ENCODE data around the gene OAS1.

Gene OAS1

DNA sequence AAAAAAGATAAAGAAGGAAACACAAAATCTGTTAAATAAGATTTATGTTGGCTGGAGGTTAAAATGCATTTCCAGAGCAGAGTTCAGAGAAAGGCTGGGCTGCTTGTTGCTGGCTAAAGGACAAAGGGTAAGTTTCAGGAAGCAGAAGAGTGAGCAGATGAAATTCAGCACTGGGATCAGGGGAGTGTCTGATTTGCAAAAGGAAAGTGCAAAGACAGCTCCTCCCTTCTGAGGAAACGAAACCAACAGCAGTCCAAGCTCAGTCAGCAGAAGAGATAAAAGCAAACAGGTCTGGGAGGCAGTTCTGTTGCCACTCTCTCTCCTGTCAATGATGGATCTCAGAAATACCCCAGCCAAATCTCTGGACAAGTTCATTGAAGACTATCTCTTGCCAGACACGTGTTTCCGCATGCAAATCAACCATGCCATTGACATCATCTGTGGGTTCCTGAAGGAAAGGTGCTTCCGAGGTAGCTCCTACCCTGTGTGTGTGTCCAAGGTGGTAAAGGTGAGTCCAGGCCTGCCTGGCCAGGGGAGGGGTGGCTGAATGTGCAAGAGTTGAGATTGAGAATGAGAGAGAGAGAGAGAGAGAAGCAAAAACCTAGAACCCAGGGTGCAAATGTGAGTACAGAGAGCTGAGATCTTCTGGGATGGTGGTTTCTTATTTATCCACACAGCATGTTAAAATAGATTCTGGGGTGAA is at the start of gene OAS1:
Gene OAS1, plus strand, starts transcription at position 251 of the 703 bp plus-strand sequence. Its CDS starts 78 bp downstream, at position 329.
- DNase-seq = peak; percentile 68

GRCh38 chr12:112859291-112859690 is 47.5 kb upstream of the OAS1 start:
- no peak for DNase-seq

- no peak for DNase-seq
These were observed 46.6 kb upstream of the OAS1 start for GRCh38 chr12:112860181-112860580.

DNA sequence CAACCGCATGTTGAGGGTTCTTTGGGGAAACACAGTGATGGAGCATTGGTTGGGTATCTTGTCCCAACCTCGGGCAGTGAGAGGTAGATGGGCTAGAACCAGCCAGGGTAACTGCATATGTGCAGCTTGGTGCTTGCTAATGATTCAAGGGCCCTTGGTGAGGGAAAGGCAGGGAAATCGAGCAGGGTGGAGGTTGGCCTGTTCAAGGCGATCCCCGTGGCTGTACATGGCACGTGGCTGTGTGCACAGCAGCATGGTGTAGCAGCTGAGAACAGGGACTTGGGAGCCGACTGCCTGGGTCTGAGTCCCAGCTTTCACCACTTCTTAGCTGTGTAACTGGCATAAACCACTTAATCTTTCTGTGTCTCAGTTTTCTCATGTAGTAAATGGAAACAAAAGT is 45.5 kb upstream of the OAS1 start:
- DNase-seq = no peak

GRCh38 chr12:112862636-112863290 is 44.0 kb upstream of the OAS1 start:
- no peak for DNase-seq

GRCh38 chr12:112868459-112869041 is 38.2 kb upstream of the OAS1 start:
- peak; percentile 3 for DNase-seq

GRCh38 chr12:112869091-112869490 is 37.7 kb upstream of the OAS1 start:
- no peak for DNase-seq

DNA sequence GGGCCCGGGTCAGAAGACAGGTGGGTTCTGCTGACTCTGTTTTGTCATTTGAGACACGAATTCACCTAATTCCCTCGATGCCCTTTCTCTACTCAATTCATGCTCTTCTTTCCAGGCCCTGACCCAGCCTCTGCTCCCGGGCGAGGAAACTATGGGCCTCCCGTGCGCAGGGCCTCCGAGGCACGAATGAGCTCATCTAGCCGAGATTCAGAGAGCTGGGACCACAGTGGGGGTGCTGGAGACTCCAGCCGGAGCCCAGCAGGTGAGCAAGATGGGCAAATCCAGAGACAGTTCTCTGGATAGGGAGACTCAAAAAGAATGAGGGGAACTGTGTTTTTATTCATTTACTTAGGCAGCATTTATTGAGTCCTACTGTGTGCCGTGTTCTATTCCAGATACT is 37.0 kb upstream of the OAS1 start:
- no peak for DNase-seq

GRCh38 chr12:112870267-112870980 is 36.3 kb upstream of the OAS1 start:
- no peak for DNase-seq

DNA sequence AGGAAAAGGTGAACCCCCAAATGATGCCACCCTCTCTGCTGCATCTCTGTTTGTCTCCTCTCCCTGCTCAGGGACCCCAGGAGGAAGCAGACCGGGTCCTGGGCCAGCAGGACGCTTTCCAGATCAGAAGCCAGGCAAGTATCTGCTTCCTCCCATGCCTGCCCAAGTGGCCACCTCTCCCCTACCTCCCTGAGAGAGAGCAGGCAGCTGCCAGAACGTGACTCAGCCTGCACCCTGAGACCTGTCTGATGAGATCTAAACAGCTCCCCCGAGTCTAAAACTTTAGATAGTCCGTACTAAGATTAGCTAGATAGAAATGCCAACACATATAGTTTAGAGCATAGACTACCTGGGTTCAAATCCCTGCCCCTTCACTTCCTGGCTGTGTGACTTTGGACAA is 31.2 kb upstream of the OAS1 start:
- no peak for DNase-seq

GRCh38 chr12:112876506-112876905 is 30.3 kb upstream of the OAS1 start:
- DNase-seq = no peak

DNA sequence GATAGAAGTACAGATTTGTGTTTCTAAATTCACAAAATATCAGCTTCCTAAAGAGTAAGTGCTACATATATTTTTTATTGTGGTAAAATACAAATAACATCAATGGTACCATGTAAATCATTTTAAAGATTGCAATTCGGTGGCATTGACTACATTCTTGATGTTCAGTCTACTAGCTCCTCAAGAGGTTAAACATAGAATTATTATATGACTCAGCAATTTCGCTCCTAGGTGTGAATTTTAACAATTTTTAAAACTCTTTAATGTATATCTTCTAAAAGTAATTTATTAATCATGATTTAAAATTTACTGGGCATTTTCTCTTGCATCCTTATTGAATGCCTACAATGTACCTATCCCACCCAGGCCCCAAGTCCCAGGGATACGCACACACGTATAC is 29.8 kb upstream of the OAS1 start:
- DNase-seq = no peak

DNA sequence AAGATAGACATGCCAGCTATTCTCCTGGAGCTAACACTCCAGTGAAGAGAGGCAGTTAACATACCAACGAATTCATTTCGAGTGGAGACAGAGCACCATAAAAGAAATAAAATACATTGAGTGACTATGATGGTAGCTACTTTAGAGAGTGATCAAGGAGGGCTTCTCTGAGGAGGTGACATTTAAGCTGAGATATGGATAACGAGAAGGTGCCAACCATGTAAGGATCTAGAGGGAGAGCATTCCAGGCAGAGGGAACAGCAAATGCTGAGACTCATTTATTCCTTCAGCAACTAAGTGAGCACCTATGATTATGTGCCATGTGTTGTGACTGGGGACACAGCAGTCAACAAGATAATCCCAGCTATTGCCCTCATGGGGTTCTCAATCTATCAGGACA is 28.3 kb upstream of the OAS1 start:
- no peak for DNase-seq

GRCh38 chr12:112879191-112879705 is 27.5 kb upstream of the OAS1 start:
- DNase-seq = no peak

DNA sequence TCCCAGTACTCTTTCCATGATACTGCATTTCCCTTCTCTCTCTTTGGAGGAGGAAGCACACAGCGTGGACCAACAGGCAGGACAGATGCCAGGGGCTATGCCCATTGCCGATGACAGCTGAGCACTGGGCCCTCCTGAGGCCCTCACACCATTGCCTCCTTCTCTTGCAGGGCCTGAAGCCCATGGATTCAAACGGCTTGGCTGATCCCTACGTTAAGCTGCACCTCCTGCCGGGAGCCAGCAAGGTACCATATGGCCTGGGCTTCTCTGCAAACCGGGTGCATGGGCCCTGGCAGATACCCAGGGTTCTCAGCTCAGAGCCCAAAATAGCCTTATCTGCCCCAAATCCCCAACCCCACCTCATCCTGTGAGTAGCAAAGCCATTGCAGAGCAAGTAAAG is 25.2 kb upstream of the OAS1 start:
- no peak for DNase-seq

- DNase-seq = no peak
These were observed 21.5 kb upstream of the OAS1 start for GRCh38 chr12:112885236-112885635.

DNA sequence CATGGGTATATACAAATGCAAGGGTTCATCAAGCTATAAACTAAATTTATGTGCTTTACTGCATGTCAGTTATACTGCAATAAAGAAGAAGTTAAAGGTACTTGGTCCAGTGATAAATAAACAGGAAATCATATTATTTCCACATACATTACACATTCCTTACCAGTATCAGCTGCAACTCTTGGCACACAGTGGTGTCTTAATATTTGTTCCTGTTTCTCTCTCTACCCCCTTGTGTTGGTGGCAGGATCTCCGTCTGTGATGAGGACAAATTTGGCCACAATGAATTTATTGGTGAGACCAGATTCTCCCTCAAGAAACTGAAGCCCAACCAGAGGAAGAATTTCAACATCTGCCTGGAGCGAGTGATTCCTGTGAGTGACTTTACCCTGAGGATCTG is 19.2 kb upstream of the OAS1 start:
- no peak for DNase-seq

- no peak for DNase-seq
These were observed 15.4 kb upstream of the OAS1 start for GRCh38 chr12:112891093-112892024.

DNA sequence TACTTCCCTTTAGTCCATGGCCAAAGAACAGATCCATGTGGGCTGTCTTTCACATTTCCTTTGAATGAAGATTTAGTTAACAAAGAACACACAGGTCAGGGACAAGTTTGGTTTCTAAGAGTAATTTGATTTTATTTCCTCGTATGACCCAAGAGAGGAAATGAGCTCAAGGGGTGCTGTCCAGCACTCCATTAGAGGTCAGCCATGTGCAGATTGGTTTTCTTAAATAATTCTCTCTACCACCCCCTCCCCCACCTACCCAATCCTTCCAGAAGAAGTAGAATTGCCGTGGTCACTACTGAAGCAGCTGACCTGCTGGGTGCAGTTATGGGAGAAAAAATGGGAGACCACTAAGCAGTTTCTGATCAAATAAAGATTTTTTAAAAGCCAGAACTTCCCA is 13.9 kb upstream of the OAS1 start:
- DNase-seq = no peak

DNA sequence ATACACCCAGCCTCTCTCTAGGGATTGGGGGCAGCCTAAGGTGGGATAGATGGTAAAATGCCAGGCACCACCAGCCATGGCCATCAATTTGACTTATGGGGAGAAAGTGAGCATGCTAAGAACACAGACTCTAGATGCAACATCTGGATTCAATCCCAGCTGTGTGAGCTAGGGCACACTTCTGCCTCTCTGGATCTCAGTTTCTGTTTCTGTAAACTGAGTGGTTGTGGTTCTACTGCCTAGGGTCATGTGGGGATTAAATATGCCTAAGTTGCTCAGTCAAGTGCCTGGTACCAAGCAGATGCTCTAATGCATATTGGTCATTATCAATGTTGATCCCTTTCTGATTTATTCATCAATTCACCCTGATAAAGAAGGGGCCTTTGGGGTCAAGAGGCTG is 12.6 kb upstream of the OAS1 start:
- no peak for DNase-seq

DNA sequence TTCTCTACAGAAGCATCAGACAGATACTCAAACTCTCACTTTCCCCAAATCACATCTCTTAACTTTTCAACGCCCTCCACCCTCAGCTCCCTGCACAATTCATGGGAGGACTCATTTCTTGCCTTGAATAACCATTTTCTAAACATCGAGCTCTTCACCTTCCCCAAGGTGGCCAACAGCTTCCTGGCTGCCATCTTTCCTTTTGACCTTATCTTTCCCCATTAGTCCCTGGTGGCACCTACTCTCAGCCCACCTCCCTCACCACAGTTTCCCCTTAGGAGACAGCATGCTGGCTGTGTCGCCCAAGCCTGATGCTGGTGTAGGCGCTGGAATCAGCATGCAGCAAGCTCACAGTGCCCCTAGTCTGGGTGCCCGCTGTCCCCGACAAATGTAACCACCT is 8.4 kb upstream of the OAS1 start:
- no peak for DNase-seq

All from activated CD4-positive, alpha-beta T cell treated with anti-CD3 and anti-CD28 coated beads, Interleukin-2, Interleukin-6, amounts not matched to agents 100 ng/mL and 50 ng/mL, durations not matched to agents 16 hours and 8 hours (primary cell).